SJCRH30 (cell line): ENCODE measurements around the gene PHF8. TPM values are rescaled to one million over a fixed set of nuclear protein-coding genes. Genes with fewer than 3 reads are reported as not detected.

ENCODE experiments used
- DNase-seq, 2 experiments: peaks; one replicate each; pipeline ENCODE4 v3.0.0-alpha.2; 2015 to 2020
- H3K27ac ChIP-seq: fragments of 250-450 bp; sonication (Bioruptor Pico); 2 replicates; pipeline ENCODE4 v1.5.1; 2020; ENCODE audit warnings: mild to moderate bottlenecking, moderate library complexity
- H3K27me3 ChIP-seq: fragments of 250-450 bp; sonication (Bioruptor Pico); 2 replicates; pipeline ENCODE4 v1.5.1; 2020; ENCODE audit warnings: mild to moderate bottlenecking, moderate library complexity
- H3K36me3 ChIP-seq: fragments of 250-450 bp; sonication (Bioruptor Pico); 2 replicates; pipeline ENCODE4 v1.5.1; 2020; ENCODE audit warnings: mild to moderate bottlenecking, moderate library complexity
- H3K4me1 ChIP-seq: fragments of 250-450 bp; sonication (Bioruptor Pico); 2 replicates; pipeline ENCODE4 v1.5.1; 2020; ENCODE audit warnings: mild to moderate bottlenecking, moderate library complexity
- H3K4me3 ChIP-seq: fragments of 250-450 bp; sonication (Bioruptor Pico); 2 replicates; pipeline ENCODE4 v1.5.1; 2020; ENCODE audit warnings: mild to moderate bottlenecking, moderate library complexity
- H3K9me3 ChIP-seq: fragments of 250-450 bp; sonication (Bioruptor Pico); replicated peaks from 2 replicates; pipeline ENCODE4 v1.5.1; 2020; ENCODE audit warnings: mild to moderate bottlenecking, moderate library complexity
- total RNA-seq: library from RNA; depleted of rRNA; stranded (reverse); fragments of >200 nt; shearing (Covaris generic); gene quantifications from 2 replicates; pipeline ENCODE4 v1.2.3, GENCODE V29; 2014

Gene PHF8
- total RNA-seq, 1 experiment from 2014 or later, result 30.5 TPM

- DNase-seq, result peak; percentile 53 to 79
- Histone ChIP-seq H3K27ac (peak overlapping the region; percentile 96), H3K9me3 (no peaks in the 10 kb centered on the region), H3K27me3 (no peaks in the 10 kb centered on the region), H3K36me3 (no peaks in the 10 kb centered on the region), H3K4me3 (peak overlapping the region; percentile 70), H3K4me1 (no peaks in the 10 kb centered on the region)
Observed at GRCh38 chrX:54044877-54045338, 635 bp upstream of the PHF8 start.

GRCh38 chrX:54043541-54044125 is 640 bp downstream of the PHF8 start:
- Histone ChIP-seq H3K36me3 (no peaks in the 10 kb centered on the region), H3K9me3 (no peaks in the 10 kb centered on the region), H3K4me3 (peak overlapping the region; percentile 70), H3K4me1 (no peaks in the 10 kb centered on the region), H3K27ac (peak overlapping the region; percentile 96), H3K27me3 (no peaks in the 10 kb centered on the region)
- peak in 1 of 2 experiments; percentile 27 for DNase-seq

GRCh38 chrX:54043056-54043455 is 1.2 kb downstream of the PHF8 start:
- DNase-seq, result peak in 1 of 2 experiments; percentile 2
- Histone ChIP-seq H3K27me3 (no peaks in the 10 kb centered on the region), H3K27ac (no peak overlapping the region), H3K9me3 (no peaks in the 10 kb centered on the region), H3K36me3 (no peaks in the 10 kb centered on the region), H3K4me3 (peak overlapping the region; percentile 70), H3K4me1 (no peaks in the 10 kb centered on the region)

GRCh38 chrX:54042609-54043021 is 1.7 kb downstream of the PHF8 start:
- no peak overlapping the region for H3K27ac ChIP-seq
- H3K27me3 ChIP-seq, result no peaks in the 10 kb centered on the region
- no peaks in the 10 kb centered on the region for H3K4me1 ChIP-seq
- H3K4me3 ChIP-seq, result peak overlapping the region; percentile 70
- no peaks in the 10 kb centered on the region for H3K9me3 ChIP-seq
- no peaks in the 10 kb centered on the region for H3K36me3 ChIP-seq
- peak; percentile 24 to 46 for DNase-seq

GRCh38 chrX:54030329-54030728 is 13.9 kb downstream of the PHF8 start:
- DNase-seq, result no peak
- H3K9me3 ChIP-seq, result no peaks in the 10 kb centered on the region
- no peaks in the 10 kb centered on the region for H3K4me1 ChIP-seq
- no peak overlapping the region for H3K27ac ChIP-seq
- peaks cover 3% of the 10 kb centered on the region; the same call in 1 of the 2 replicates for H3K36me3 ChIP-seq
- no peaks in the 10 kb centered on the region for H3K27me3 ChIP-seq
- no peak overlapping the region for H3K4me3 ChIP-seq

- Histone ChIP-seq H3K27ac (no peak overlapping the region), H3K4me1 (no peaks in the 10 kb centered on the region), H3K36me3 (peaks cover 3% of the 10 kb centered on the region; the same call in 1 of the 2 replicates), H3K27me3 (no peaks in the 10 kb centered on the region), H3K4me3 (no peak overlapping the region), H3K9me3 (no peaks in the 10 kb centered on the region)
- no peak for DNase-seq
Observed at GRCh38 chrX:54029529-54030143, 14.6 kb downstream of the PHF8 start.

GRCh38 chrX:54024350-54024749 is 19.9 kb downstream of the PHF8 start:
- no peaks in the 10 kb centered on the region for H3K36me3 ChIP-seq
- H3K9me3 ChIP-seq, result no peaks in the 10 kb centered on the region
- DNase-seq, result no peak
- H3K4me3 ChIP-seq, result no peak overlapping the region
- no peaks in the 10 kb centered on the region for H3K4me1 ChIP-seq
- H3K27ac ChIP-seq, result no peak overlapping the region
- no peaks in the 10 kb centered on the region for H3K27me3 ChIP-seq

GRCh38 chrX:54012830-54013500 is 31.3 kb downstream of the PHF8 start:
- H3K27me3 ChIP-seq, result no peaks in the 10 kb centered on the region
- no peaks in the 10 kb centered on the region for H3K4me1 ChIP-seq
- DNase-seq, result no peak

GRCh38 chrX:54007682-54008081 is 36.6 kb downstream of the PHF8 start:
- no peak overlapping the region for H3K4me3 ChIP-seq
- H3K27ac ChIP-seq, result no peak overlapping the region
- no peaks in the 10 kb centered on the region for H3K4me1 ChIP-seq
- H3K36me3 ChIP-seq, result peaks cover 4% of the 10 kb centered on the region; the same call in 1 of the 2 replicates
- H3K27me3 ChIP-seq, result no peaks in the 10 kb centered on the region
- no peaks in the 10 kb centered on the region for H3K9me3 ChIP-seq
- no peak for DNase-seq

More at GRCh38 chrX:54012830-54013500, 31.3 kb downstream of the PHF8 start:
- no peak overlapping the region for H3K4me3 ChIP-seq
- no peaks in the 10 kb centered on the region for H3K36me3 ChIP-seq
- no peak overlapping the region for H3K27ac ChIP-seq
- H3K9me3 ChIP-seq, result no peaks in the 10 kb centered on the region

GRCh38 chrX:53997724-53998123 is 46.5 kb downstream of the PHF8 start:
- Histone ChIP-seq H3K4me1 (no peaks in the 10 kb centered on the region), H3K27ac (no peak overlapping the region), H3K36me3 (no peaks in the 10 kb centered on the region), H3K27me3 (no peaks in the 10 kb centered on the region), H3K4me3 (no peak overlapping the region), H3K9me3 (no peaks in the 10 kb centered on the region)
- no peak for DNase-seq

- H3K27ac ChIP-seq, result no peak overlapping the region
- H3K9me3 ChIP-seq, result no peaks in the 10 kb centered on the region
- H3K4me1 ChIP-seq, result peaks cover 3% of the 10 kb centered on the region
- no peak for DNase-seq
- no peak overlapping the region for H3K4me3 ChIP-seq
- H3K36me3 ChIP-seq, result no peaks in the 10 kb centered on the region
- H3K27me3 ChIP-seq, result no peaks in the 10 kb centered on the region
Observed at GRCh38 chrX:53992589-53992988, 51.7 kb downstream of the PHF8 start.

GRCh38 chrX:53990171-53990570 is 54.1 kb downstream of the PHF8 start:
- no peak overlapping the region for H3K4me3 ChIP-seq
- peak; percentile 53 to 55 for DNase-seq
- peaks cover 3% of the 10 kb centered on the region for H3K4me1 ChIP-seq
- peak overlapping the region; percentile 24; the same call in 1 of the 2 replicates for H3K27ac ChIP-seq
- H3K27me3 ChIP-seq, result no peaks in the 10 kb centered on the region
- H3K36me3 ChIP-seq, result no peaks in the 10 kb centered on the region
- H3K9me3 ChIP-seq, result no peaks in the 10 kb centered on the region

- Histone ChIP-seq H3K27ac (no peak overlapping the region), H3K36me3 (no peaks in the 10 kb centered on the region), H3K9me3 (no peaks in the 10 kb centered on the region), H3K27me3 (no peaks in the 10 kb centered on the region), H3K4me3 (no peak overlapping the region), H3K4me1 (no peaks in the 10 kb centered on the region)
- no peak for DNase-seq
Observed at GRCh38 chrX:53984895-53985294, 59.4 kb downstream of the PHF8 start.

- Histone ChIP-seq H3K4me1 (no peaks in the 10 kb centered on the region), H3K9me3 (no peaks in the 10 kb centered on the region), H3K27ac (no peak overlapping the region), H3K27me3 (no peaks in the 10 kb centered on the region), H3K4me3 (no peak overlapping the region), H3K36me3 (no peaks in the 10 kb centered on the region)
- no peak for DNase-seq
Observed at GRCh38 chrX:53974529-53974928, 69.7 kb downstream of the PHF8 start.

GRCh38 chrX:53969540-53969939 is 74.7 kb downstream of the PHF8 start:
- H3K4me1 ChIP-seq, result no peaks in the 10 kb centered on the region
- H3K4me3 ChIP-seq, result no peak overlapping the region
- no peaks in the 10 kb centered on the region for H3K27me3 ChIP-seq
- H3K27ac ChIP-seq, result no peak overlapping the region
- H3K36me3 ChIP-seq, result no peaks in the 10 kb centered on the region
- DNase-seq, result no peak
- H3K9me3 ChIP-seq, result no peaks in the 10 kb centered on the region
